Activated CD4-positive, alpha-beta memory T cell treated with anti-CD3 and anti-CD28 coated beads for 36 hours (primary cell): ENCODE results near the gene RGS7. TPM values are rescaled to one million over a fixed set of nuclear protein-coding genes. Genes with fewer than 3 reads are reported as not detected.

ENCODE experiments used
- CTCF ChIA-PET: fragments of 350-600 bp; sonication (Branson Sonifier 250); formaldehyde crosslinking; loops from one replicate; lab custom pipeline; 2021; ENCODE audit warnings: antibody characterized with exemption, inconsistent platforms; lab: Charles Lee
- POLR2A ChIA-PET: fragments of 350-600 bp; sonication (Branson Sonifier 250); formaldehyde crosslinking; loops from one replicate; lab custom pipeline; 2021; ENCODE audit warnings: antibody characterized with exemption; lab: Charles Lee
- DNase-seq: peaks from one replicate; pipeline ENCODE4 v3.0.0-alpha.2; 2020
- H3K27ac Mint-ChIP-seq: one replicate; pipeline ENCODE4 v1.8.0; 2021; ENCODE audit warnings: mixed read lengths
- H3K27me3 Mint-ChIP-seq: one replicate; pipeline ENCODE4 v1.8.0; 2021; ENCODE audit warnings: mixed read lengths
- H3K36me3 Mint-ChIP-seq: one replicate; pipeline ENCODE4 v1.8.0; 2021; ENCODE audit warnings: mixed read lengths
- H3K4me1 Mint-ChIP-seq: one replicate; pipeline ENCODE4 v1.8.0; 2021; ENCODE audit warnings: low read depth, mixed read lengths
- H3K4me3 Mint-ChIP-seq: one replicate; pipeline ENCODE4 v1.8.0; 2021; ENCODE audit warnings: mild to moderate bottlenecking, mixed read lengths
- H3K9me3 Mint-ChIP-seq: one replicate; pipeline ENCODE4 v1.8.0; 2021; ENCODE audit warnings: mixed read lengths
- intact Hi-C: fragments of 100-400 bp; cut with micrococcal nuclease; formaldehyde crosslinking; loops from one replicate; pipeline ENCODE4 v1.15.1; 2023
- total RNA-seq, 2 experiments: library from RNA; stranded (reverse); gene quantifications; one replicate each; pipeline ENCODE4 v1.2.3, GENCODE V29; 2021

RGS7 gene
- total RNA-seq, 2 experiments from 2014 or later: not detected

GRCh38 chr1:240970253-240970652 lies 386.8 kb downstream of the RGS7 start:
- Mint-ChIP-seq H3K4me3 (no peak overlapping the region), H3K9me3 (no peaks in the 10 kb centered on the region), H3K4me1 (no peaks in the 10 kb centered on the region), H3K27me3 (no peaks in the 10 kb centered on the region), H3K27ac (no peak overlapping the region), H3K36me3 (no peaks in the 10 kb centered on the region)
- intact Hi-C loops: no loop called here
- no peak for DNase-seq
- ChIA-PET POLR2A (no interaction called here), CTCF (no interaction called here)

- no peaks in the 10 kb centered on the region for H3K36me3 Mint-ChIP-seq
- H3K27me3 Mint-ChIP-seq: no peaks in the 10 kb centered on the region
- no peak for DNase-seq
- CTCF ChIA-PET: no interaction called here
- intact Hi-C loops: no loop called here
- no peaks in the 10 kb centered on the region for H3K9me3 Mint-ChIP-seq
- H3K27ac Mint-ChIP-seq: no peak overlapping the region
- H3K4me3 Mint-ChIP-seq: no peak overlapping the region
- H3K4me1 Mint-ChIP-seq: no peaks in the 10 kb centered on the region
- POLR2A ChIA-PET: no interaction called here
Measured at GRCh38 chr1:240968864-240969263, 388.1 kb downstream of the RGS7 start.

- H3K4me1 Mint-ChIP-seq: no peaks in the 10 kb centered on the region
- POLR2A ChIA-PET: no interaction called here
- no peaks in the 10 kb centered on the region for H3K27me3 Mint-ChIP-seq
- H3K9me3 Mint-ChIP-seq: no peaks in the 10 kb centered on the region
- no peak overlapping the region for H3K27ac Mint-ChIP-seq
- no peaks in the 10 kb centered on the region for H3K36me3 Mint-ChIP-seq
- no peak for DNase-seq
- no peak overlapping the region for H3K4me3 Mint-ChIP-seq
- intact Hi-C loops: no loop called here
- CTCF ChIA-PET: no interaction called here
Measured at GRCh38 chr1:240967070-240967724, 389.8 kb downstream of the RGS7 start.

GRCh38 chr1:240965581-240966091 lies 391.4 kb downstream of the RGS7 start:
- H3K36me3 Mint-ChIP-seq: no peaks in the 10 kb centered on the region
- DNase-seq: no peak
- CTCF ChIA-PET: no interaction called here
- no peaks in the 10 kb centered on the region for H3K27me3 Mint-ChIP-seq
- intact Hi-C loops: no loop called here
- POLR2A ChIA-PET: no interaction called here
- H3K4me1 Mint-ChIP-seq: no peaks in the 10 kb centered on the region
- H3K9me3 Mint-ChIP-seq: no peaks in the 10 kb centered on the region
- no peak overlapping the region for H3K27ac Mint-ChIP-seq
- no peak overlapping the region for H3K4me3 Mint-ChIP-seq

DNA sequence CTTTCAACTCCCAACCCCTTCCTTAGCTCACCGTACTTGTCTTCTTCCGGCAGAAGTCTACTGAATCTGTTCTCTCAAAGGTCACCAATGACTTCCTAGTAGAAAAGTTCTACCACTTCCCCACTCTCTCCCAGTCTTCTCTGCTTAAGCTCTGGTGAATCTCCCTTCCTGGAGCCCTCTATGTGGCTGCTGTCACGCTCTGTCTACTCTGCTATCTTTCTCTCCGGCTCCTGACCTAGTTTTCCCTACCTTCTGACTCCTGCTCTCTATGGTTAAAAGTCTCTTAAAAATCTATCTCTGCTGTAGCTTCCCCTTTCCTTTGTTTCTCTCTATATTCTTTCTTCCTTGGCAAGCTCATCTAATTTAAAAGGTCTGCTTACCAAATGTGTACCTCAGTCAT lies 394.9 kb downstream of the RGS7 start:
- intact Hi-C loops: no loop called here
- Mint-ChIP-seq H3K27me3 (no peaks in the 10 kb centered on the region), H3K4me3 (no peak overlapping the region), H3K9me3 (no peaks in the 10 kb centered on the region), H3K4me1 (no peaks in the 10 kb centered on the region), H3K36me3 (no peaks in the 10 kb centered on the region), H3K27ac (no peak overlapping the region)
- no peak for DNase-seq
- POLR2A ChIA-PET: no interaction called here
- CTCF ChIA-PET: no interaction called here

GRCh38 chr1:240956424-240956823 lies 400.6 kb downstream of the RGS7 start:
- H3K27ac Mint-ChIP-seq: no peak overlapping the region
- H3K4me3 Mint-ChIP-seq: no peak overlapping the region
- H3K36me3 Mint-ChIP-seq: no peaks in the 10 kb centered on the region
- ChIA-PET CTCF (no interaction called here), POLR2A (no interaction called here)
- no peaks in the 10 kb centered on the region for H3K4me1 Mint-ChIP-seq
- intact Hi-C loops: no loop called here
- H3K27me3 Mint-ChIP-seq: no peaks in the 10 kb centered on the region
- no peak for DNase-seq
- H3K9me3 Mint-ChIP-seq: no peaks in the 10 kb centered on the region

GRCh38 chr1:240956020-240956419 lies 401.0 kb downstream of the RGS7 start:
- no peak overlapping the region for H3K4me3 Mint-ChIP-seq
- H3K27ac Mint-ChIP-seq: no peak overlapping the region
- intact Hi-C loops: no loop called here
- H3K36me3 Mint-ChIP-seq: no peaks in the 10 kb centered on the region
- ChIA-PET POLR2A (no interaction called here), CTCF (no interaction called here)
- no peaks in the 10 kb centered on the region for H3K4me1 Mint-ChIP-seq
- H3K27me3 Mint-ChIP-seq: no peaks in the 10 kb centered on the region
- no peak for DNase-seq
- H3K9me3 Mint-ChIP-seq: no peaks in the 10 kb centered on the region

- POLR2A ChIA-PET: no interaction called here
- no peaks in the 10 kb centered on the region for H3K27me3 Mint-ChIP-seq
Measured at GRCh38 chr1:240947438-240948224, 409.4 kb downstream of the RGS7 start.

DNA sequence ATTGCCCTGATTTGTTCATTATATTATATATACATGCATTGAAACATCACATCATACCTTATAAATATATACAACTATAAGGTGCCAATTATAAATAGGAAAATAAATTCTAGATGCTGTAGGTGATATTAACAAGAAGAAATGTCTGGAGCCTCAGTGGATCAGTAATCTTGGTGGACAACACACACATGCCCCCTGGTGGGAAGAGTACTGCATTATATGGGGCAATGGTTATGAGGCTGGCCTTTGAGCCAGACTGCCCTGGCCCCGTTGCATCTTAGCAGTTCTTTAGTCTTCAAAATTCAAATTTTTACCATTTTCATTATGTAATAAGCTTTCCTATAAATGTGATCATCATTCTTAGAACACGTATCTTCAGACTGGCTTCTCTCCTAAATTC lies 410.1 kb downstream of the RGS7 start:
- Mint-ChIP-seq H3K27me3 (no peaks in the 10 kb centered on the region), H3K36me3 (no peaks in the 10 kb centered on the region), H3K27ac (no peak overlapping the region), H3K4me3 (no peak overlapping the region), H3K4me1 (no peaks in the 10 kb centered on the region), H3K9me3 (no peaks in the 10 kb centered on the region)
- CTCF ChIA-PET: interaction anchor here (1.1 kb wide), 1 partner anchor 214 kb away, joined by 3 read pairs; no protein-coding TSS in a partner anchor
- DNase-seq: no peak
- POLR2A ChIA-PET: no interaction called here
- intact Hi-C loops: loop anchor here (2.0 kb wide), 1 partner anchor 214 kb away; no protein-coding TSS in a partner anchor

More at GRCh38 chr1:240947438-240948224, 409.4 kb downstream of the RGS7 start:
- H3K4me3 Mint-ChIP-seq: no peak overlapping the region
- H3K9me3 Mint-ChIP-seq: no peaks in the 10 kb centered on the region
- intact Hi-C loops: loop anchor here (2.0 kb wide), 1 partner anchor 215 kb away; no protein-coding TSS in a partner anchor
- H3K4me1 Mint-ChIP-seq: no peaks in the 10 kb centered on the region
- no peaks in the 10 kb centered on the region for H3K36me3 Mint-ChIP-seq
- CTCF ChIA-PET: no interaction called here
- no peak for DNase-seq
- no peak overlapping the region for H3K27ac Mint-ChIP-seq

DNA sequence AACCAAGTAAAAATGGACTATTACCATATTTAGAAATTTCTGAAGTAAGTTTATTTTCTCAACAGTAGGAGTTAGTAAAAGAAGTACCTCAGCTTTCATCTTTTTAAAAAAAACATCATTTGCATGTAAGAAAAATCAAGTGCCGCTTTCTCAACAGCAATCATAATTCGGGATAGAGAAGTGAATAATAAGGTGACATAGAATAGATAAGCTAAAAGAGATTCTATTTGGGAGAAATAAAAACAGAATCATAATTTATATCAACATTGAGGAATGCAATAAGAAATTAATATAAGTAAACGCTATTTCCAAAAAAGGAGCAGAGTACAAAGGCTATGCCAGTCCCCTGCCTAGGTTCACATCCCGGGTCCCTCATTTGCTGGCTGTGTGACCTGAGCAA lies 414.1 kb downstream of the RGS7 start:
- Mint-ChIP-seq H3K27me3 (no peaks in the 10 kb centered on the region), H3K9me3 (peaks cover 2% of the 10 kb centered on the region), H3K36me3 (no peaks in the 10 kb centered on the region), H3K27ac (no peak overlapping the region), H3K4me3 (no peak overlapping the region), H3K4me1 (no peaks in the 10 kb centered on the region)
- DNase-seq: no peak
- intact Hi-C loops: no loop called here
- CTCF ChIA-PET: no interaction called here
- POLR2A ChIA-PET: no interaction called here

DNA sequence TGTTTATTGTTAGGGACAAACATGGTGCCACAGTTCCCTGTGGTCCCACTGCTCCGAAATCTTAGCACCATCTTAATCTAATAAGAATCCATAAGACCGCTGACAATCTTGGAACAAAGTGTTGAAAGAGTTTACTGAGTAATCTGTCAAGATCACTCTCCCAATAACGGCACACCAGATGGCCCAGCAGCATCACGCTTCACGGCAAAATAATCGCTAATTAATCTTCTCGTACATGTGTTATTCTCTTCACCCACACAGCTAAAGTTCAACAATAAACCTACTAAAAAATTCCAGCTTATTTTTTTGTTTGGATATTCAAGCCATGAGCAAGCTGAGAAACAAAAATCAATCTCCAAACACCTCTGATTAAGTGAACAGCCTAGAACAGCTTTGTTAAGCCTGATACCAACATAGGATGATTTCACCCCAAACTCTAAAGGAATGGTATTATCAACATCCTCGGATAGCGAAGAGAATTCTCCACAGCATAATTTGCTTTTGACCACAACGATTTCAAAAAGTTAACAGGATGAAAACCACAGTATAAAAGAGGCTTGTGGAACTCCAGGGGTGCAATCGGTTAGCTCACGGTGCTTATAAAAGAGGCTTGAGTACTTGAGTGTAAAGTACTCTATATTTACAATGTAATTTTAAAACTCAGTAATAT lies 415.2 kb downstream of the RGS7 start:
- DNase-seq: no peak
- no peaks in the 10 kb centered on the region for H3K27me3 Mint-ChIP-seq
- H3K4me1 Mint-ChIP-seq: no peaks in the 10 kb centered on the region
- no peak overlapping the region for H3K4me3 Mint-ChIP-seq
- POLR2A ChIA-PET: no interaction called here
- intact Hi-C loops: no loop called here
- peaks cover 11% of the 10 kb centered on the region for H3K9me3 Mint-ChIP-seq
- CTCF ChIA-PET: no interaction called here
- no peaks in the 10 kb centered on the region for H3K36me3 Mint-ChIP-seq
- no peak overlapping the region for H3K27ac Mint-ChIP-seq

DNA sequence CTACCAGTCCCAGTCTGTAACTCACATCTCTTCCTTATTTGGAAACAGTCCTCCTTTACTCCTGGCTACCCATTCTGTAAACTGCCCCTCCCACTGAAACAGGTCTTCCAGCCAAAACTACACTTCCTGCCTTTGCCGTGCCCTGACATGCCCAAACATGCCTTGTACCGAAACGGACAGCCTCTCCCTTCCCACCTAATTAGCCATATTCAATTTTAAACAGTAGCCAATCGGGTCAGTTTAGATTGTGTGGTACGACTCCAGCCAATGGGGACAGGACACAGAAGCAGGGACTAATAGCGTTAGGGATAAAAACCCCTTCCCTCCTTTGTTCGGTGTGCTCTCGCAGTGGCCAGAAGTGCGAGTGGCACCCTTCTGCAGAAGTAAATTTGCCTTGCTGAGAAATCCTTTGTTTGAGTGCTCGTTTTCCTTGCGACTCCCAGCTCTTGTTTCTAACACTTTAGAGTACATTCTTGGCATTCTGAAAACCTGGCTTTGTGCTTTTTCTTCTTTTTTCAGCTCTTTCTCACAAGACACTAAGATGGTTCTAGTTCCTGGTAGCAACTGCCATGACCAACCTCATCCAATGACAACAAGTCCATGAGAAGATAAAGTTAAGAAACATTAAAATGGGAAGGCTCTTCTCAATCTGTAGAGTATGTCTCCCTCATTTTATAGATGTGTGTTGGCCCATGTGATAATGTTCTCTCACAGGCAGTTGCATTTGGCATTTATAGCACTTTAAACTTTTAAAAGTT lies 419.9 kb downstream of the RGS7 start:
- intact Hi-C loops: no loop called here
- no peaks in the 10 kb centered on the region for H3K36me3 Mint-ChIP-seq
- POLR2A ChIA-PET: no interaction called here

More for the DNA sequence above, 419.9 kb downstream of the RGS7 start:
- peaks cover 18% of the 10 kb centered on the region for H3K9me3 Mint-ChIP-seq
- H3K27ac Mint-ChIP-seq: no peak overlapping the region
- no peaks in the 10 kb centered on the region for H3K27me3 Mint-ChIP-seq
- DNase-seq: no peak
- CTCF ChIA-PET: no interaction called here
- H3K4me1 Mint-ChIP-seq: no peaks in the 10 kb centered on the region
- no peak overlapping the region for H3K4me3 Mint-ChIP-seq
